ENCODE data around the gene CAMTA1. TPM values are rescaled to one million over a fixed set of nuclear protein-coding genes. Genes with fewer than 3 reads are reported as not detected.

CAMTA1 gene
- polyA plus RNA-seq, 3 donors, result 81.9 to 89.8 (median 88.0) TPM

- DNase-seq (ENCODE audit: extremely low read depth in 1 of 11, low read depth in 9 of 11, low spot score in 4 of 11), result no peak
Observed at GRCh38 chr1:7664147-7664892, 879.1 kb downstream of the CAMTA1 start.

GRCh38 chr1:7664893-7665250 lies 879.6 kb downstream of the CAMTA1 start:
- no peak for DNase-seq (ENCODE audit: extremely low read depth in 1 of 11, low read depth in 9 of 11, low spot score in 4 of 11)

GRCh38 chr1:7666249-7666648 lies 881.0 kb downstream of the CAMTA1 start:
- DNase-seq (ENCODE audit: extremely low read depth in 1 of 11, low read depth in 9 of 11, low spot score in 4 of 11), result no peak

GRCh38 chr1:7667159-7667558 lies 881.9 kb downstream of the CAMTA1 start:
- no peak for DNase-seq (ENCODE audit: extremely low read depth in 1 of 11, low read depth in 9 of 11, low spot score in 4 of 11)

- DNase-seq (ENCODE audit: extremely low read depth in 1 of 11, low read depth in 9 of 11, low spot score in 4 of 11), result peak in 10 of 11 donors; percentile 57 to 82 (median 70)
Observed at GRCh38 chr1:7667625-7668218, 882.5 kb downstream of the CAMTA1 start.

DNA sequence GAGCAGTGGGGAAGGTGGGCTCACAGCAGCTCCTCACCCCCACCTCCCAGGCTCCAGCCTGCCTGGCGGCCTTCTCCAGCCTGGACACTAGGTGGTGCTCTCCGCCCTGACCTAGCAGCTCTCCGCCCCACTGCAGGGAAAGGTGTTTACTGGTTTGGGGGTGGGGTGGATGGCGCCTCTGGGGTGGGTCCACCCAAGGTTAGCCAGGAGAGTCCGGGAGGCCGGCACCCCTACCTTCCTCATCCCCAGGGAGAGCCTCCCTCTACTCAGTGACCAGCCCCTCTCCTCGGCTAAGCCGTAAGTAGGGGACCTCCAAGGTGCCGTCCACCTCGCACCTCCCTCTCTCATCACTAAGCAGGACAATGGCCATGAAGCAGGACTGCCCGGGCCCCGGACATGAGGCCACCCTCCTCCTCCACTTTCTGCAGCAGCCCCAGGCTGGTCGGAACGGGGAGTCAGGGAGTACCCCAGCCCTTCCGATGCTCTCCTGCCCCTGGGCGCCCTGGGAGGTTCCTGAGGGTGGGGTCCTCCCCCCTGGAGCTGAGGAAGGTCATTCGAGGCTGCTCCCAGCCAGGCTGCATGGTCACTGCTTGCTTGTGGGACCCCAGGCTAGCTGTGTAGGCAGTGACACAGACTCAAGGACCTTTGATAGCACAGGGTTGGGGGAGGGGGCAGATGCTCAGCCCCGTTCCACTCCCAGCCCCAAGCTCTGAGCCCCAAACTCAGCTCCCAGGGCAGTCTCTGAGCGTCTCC lies 884.5 kb downstream of the CAMTA1 start:
- peak in 5 of 11 donors; percentile 29 to 39 (median 36) for DNase-seq (ENCODE audit: extremely low read depth in 1 of 11, low read depth in 9 of 11, low spot score in 4 of 11)

DNA sequence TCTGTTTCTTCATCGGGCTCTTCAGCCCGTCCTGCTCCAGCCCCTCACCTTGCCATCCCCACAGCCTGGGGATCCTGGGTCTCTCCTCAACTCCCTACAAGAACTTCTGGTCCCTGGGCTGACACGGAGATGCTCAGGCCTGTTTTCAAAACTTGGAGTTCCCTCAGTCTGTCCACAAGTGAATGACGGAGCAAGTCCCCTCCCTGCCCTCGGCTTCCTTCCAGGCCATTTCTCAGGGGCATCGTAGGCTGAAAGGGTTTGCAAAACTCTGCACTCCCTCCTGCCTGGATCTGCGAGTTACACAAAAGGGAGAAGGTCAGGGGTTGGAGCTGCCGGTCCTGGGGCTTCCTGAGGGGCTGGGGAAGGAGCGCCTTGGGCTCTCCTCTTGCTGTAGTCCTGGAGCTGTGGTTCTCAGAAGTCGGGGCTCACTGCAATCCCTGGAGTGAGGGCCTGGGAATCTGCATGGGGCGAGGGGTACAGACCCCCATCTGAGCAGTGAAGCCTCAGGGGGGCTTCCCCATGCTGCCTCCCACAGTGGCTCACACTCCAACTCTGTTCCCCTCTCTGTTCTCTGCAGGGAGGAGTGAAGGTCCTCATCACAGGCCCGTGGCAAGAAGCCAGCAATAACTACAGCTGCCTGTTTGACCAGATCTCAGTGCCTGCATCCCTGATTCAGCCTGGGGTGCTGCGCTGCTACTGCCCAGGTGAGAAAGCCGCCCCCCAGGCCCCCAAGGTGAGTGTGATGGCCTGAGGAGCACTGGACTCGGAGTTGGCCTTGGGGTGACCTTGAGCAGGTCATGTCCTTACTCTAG lies 885.3 kb downstream of the CAMTA1 start:
- no peak for DNase-seq (ENCODE audit: extremely low read depth in 1 of 11, low read depth in 9 of 11, low spot score in 4 of 11)

DNA sequence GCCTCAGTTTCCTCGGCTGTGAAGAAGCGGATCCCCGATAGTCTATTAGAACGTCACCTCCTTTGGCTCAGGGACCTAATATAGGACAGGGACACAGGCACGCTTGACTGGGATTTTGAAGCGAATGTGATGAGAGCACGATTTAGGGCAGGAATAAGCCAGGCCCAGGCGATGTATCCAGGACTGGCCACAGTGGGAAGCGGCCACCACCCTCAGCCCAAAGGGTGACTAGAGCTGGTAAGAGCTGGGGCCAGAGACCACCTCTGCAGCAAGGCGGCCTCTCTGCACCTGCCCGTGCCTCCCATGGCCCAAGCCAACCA lies 885.9 kb downstream of the CAMTA1 start:
- DNase-seq (ENCODE audit: extremely low read depth in 1 of 11, low read depth in 9 of 11, low spot score in 4 of 11), result no peak

GRCh38 chr1:7671676-7672075 lies 886.4 kb downstream of the CAMTA1 start:
- no peak for DNase-seq (ENCODE audit: extremely low read depth in 1 of 11, low read depth in 9 of 11, low spot score in 4 of 11)

DNA sequence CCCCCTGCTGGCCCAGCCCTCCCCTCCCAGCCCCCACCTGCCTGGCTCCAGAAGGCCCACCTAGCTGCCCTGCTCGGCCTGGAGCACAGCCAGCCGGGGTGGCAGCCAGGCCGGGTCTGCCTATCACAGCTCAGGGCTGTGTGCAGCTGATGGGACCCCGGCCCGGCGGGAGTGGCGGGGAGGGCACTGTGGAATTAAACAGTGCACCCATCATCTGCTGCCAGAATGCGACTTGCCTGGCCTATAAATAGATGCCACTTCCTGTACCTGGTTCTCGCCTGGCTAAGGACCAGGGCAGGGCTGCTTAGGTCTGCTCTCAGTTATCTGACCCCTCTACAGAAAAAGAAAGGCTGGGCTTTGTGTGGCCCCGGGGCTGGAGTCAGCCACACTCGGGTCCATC lies 887.6 kb downstream of the CAMTA1 start:
- DNase-seq (ENCODE audit: extremely low read depth in 1 of 11, low read depth in 9 of 11, low spot score in 4 of 11), result no peak

- DNase-seq (ENCODE audit: extremely low read depth in 1 of 11, low read depth in 9 of 11, low spot score in 4 of 11), result no peak
Observed at GRCh38 chr1:7674972-7675371, 889.7 kb downstream of the CAMTA1 start.

DNA sequence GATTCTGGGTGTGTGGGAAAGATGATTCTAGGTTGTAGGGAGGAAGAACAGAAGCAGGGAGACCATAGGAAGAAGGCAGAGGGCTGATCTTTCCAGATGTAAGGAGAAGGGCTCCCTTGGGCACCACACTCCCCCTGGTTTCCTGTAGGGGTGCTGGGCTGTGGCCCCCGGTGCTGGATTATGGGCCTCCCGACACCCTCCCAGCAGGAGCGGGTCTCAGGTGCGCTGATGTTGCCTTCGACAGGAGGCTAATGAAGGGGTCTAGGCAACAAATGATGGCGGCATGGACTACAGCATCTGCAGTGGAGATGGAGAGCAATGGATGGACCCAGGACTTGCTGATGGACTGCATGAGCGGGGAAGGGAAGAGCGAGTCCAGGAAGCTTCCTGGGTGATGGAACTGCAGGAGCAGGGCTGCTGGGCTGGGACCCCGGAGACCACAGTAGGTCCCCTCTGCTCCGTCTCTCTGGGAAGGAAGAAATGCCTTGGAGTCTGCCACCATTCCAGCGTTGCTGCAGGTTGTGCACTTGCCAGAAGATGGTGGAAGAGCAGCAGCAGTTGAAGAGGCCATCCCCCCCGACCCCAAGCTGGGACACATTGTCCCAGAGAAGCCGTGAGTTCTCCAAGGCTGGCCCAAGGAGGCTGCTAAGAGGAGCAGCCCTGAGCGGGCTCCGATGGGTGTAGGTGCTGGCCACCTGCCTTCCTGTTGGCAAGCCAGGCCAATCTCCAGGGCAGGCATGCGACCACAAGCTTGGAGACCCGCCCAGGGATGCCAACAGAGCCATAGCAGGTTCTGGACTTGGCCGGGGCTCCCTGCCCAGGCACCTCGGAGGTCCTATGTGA lies 890.4 kb downstream of the CAMTA1 start:
- DNase-seq (ENCODE audit: extremely low read depth in 1 of 11, low read depth in 9 of 11, low spot score in 4 of 11), result no peak

- DNase-seq (ENCODE audit: extremely low read depth in 1 of 11, low read depth in 9 of 11, low spot score in 4 of 11), result no peak
Observed at GRCh38 chr1:7676274-7676945, 891.2 kb downstream of the CAMTA1 start.

DNA sequence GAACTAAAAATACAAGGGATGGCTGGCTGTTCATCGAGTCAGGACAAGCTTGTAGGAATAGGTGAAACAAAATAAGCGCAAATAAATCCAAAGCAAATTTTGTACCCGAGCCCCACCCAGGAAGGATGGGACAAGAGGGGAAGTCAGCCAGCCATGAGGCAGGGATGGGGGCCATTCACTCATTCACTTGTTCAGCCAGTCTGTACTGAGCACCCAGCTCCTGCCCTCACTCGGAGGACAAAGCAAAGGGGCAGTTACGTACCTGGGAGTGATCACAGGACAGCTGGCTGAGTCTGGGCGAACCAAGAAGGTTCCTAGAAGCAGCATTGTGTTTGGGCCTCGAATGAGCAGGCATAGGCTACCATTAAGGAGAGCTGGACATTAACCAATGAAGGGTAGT lies 891.9 kb downstream of the CAMTA1 start:
- no peak for DNase-seq (ENCODE audit: extremely low read depth in 1 of 11, low read depth in 9 of 11, low spot score in 4 of 11)

GRCh38 chr1:7677815-7678214 lies 892.6 kb downstream of the CAMTA1 start:
- DNase-seq (ENCODE audit: extremely low read depth in 1 of 11, low read depth in 9 of 11, low spot score in 4 of 11), result no peak

- DNase-seq (ENCODE audit: extremely low read depth in 1 of 11, low read depth in 9 of 11, low spot score in 4 of 11), result no peak
Observed at GRCh38 chr1:7678491-7679158, 893.4 kb downstream of the CAMTA1 start.

DNA sequence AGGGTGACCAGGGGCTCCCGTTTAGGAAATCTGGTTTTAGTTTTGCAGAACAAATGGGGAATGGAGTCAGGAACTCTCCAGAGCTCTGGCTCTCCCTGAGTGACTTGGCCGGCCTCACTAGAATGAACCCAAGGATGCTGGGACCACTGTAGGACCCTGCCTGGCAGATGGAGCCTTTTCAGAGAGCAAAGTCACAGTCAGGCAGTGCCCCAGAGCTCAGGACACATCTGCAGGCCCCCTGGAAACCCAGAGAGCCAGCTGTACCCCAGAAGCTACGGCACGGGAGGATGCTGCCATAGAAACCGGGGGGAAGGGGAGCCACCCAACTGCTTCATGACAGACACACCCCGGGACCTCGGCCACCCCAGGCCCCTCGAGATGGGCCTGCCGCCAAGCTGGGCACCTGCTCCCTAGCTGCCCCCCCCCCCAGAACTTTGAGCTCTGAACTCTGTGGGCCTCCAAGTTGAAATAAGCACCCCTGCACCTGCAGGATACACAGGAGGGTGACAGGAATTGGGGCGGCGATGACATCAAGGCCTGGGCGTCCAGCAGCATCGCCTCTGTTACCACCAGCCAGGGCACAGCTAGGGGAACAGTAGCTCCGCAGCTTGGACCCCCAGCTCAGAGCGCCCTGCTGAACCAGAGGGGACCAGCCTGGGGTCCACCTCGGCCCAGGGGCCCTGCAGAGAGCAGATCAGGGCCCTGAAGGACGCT lies 894.1 kb downstream of the CAMTA1 start:
- no peak for DNase-seq (ENCODE audit: extremely low read depth in 1 of 11, low read depth in 9 of 11, low spot score in 4 of 11)
